ENCODE results near the gene ARID4B. TPM values are rescaled to one million over a fixed set of nuclear protein-coding genes. Genes with fewer than 3 reads are reported as not detected.

Gene ARID4B
- total and polyA plus RNA-seq, 2 donors (not counting 1 experiment from before 2014, with no cell fraction given), result 15.3 to 42.4 TPM

- H3K4me3 ChIP-seq (replicated peaks in 1 of 4; ENCODE audit: control extremely low read depth in 1 of 4, insufficient read depth in 1 of 4, low read depth in 3 of 4, low read length in 4 of 4), result peak overlapping the region; percentile 86 to 93 (median 88)
- H3K4me1 ChIP-seq (ENCODE audit: control insufficient read depth, extremely low read depth, insufficient read depth, low read length), result peaks cover 3% of the 10 kb centered on the region
- H3K4me2 ChIP-seq (ENCODE audit: extremely low read depth, insufficient read depth, low read length), result peak overlapping the region; percentile 49
- H3K9ac ChIP-seq (ENCODE audit: insufficient read depth, low read length), result peak overlapping the region; percentile 92
- TF ChIP-seq, protein P1, sequence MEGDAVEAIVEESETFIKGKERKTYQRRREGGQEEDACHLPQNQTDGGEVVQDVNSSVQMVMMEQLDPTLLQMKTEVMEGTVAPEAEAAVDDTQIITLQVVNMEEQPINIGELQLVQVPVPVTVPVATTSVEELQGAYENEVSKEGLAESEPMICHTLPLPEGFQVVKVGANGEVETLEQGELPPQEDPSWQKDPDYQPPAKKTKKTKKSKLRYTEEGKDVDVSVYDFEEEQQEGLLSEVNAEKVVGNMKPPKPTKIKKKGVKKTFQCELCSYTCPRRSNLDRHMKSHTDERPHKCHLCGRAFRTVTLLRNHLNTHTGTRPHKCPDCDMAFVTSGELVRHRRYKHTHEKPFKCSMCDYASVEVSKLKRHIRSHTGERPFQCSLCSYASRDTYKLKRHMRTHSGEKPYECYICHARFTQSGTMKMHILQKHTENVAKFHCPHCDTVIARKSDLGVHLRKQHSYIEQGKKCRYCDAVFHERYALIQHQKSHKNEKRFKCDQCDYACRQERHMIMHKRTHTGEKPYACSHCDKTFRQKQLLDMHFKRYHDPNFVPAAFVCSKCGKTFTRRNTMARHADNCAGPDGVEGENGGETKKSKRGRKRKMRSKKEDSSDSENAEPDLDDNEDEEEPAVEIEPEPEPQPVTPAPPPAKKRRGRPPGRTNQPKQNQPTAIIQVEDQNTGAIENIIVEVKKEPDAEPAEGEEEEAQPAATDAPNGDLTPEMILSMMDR (conservative IDR thresholded peaks at IDR 0.05 in 1 of 2, IDR thresholded peaks at IDR 0.05 in 1 of 2; ENCODE audit: low read depth in 1 of 2, low read length in 2 of 2), result no peak
- no peak for TF ChIP-seq EZH2 (IDR thresholded peaks at IDR 0.05; ENCODE audit: low read length, missing control alignments)
- H3K27ac ChIP-seq (ENCODE audit: insufficient read depth, low read length), result peak overlapping the region; percentile 83
- no peaks in the 10 kb centered on the region for H4K20me1 ChIP-seq (ENCODE audit: control insufficient read depth, extremely low read depth, insufficient read depth, low read length)
- peak in 1 of 2 donors; percentile 25 for DNase-seq (ENCODE audit: low read depth in 2 of 2)
- no peaks in the 10 kb centered on the region for H3K9me3 ChIP-seq (ENCODE audit: control insufficient read depth, insufficient read depth, low read depth, low read length)
- no peak overlapping the region for H2AFZ ChIP-seq (ENCODE audit: low read length)
- H3K36me3 ChIP-seq (ENCODE audit: control insufficient read depth, insufficient read depth, low read length), result no peaks in the 10 kb centered on the region
- H3K27me3 ChIP-seq (ENCODE audit: control insufficient read depth, insufficient read depth, low read length), result no peaks in the 10 kb centered on the region
- peaks cover 87% of the 10 kb centered on the region for H3K79me2 ChIP-seq (ENCODE audit: control insufficient read depth, insufficient read depth, low read length)
Measured at GRCh38 chr1:235326719-235327558, 1.0 kb downstream of the ARID4B start.

- Histone ChIP-seq H3K79me2 (ENCODE audit: control insufficient read depth, insufficient read depth, low read length) (peaks cover 86% of the 10 kb centered on the region), H2AFZ (ENCODE audit: low read length) (no peak overlapping the region), H3K27ac (ENCODE audit: insufficient read depth, low read length) (no peak overlapping the region), H3K9me3 (ENCODE audit: control insufficient read depth, insufficient read depth, low read depth, low read length) (no peaks in the 10 kb centered on the region), H3K4me2 (ENCODE audit: extremely low read depth, insufficient read depth, low read length) (peak overlapping the region; percentile 49), H4K20me1 (ENCODE audit: control insufficient read depth, extremely low read depth, insufficient read depth, low read length) (no peaks in the 10 kb centered on the region), H3K4me1 (ENCODE audit: control insufficient read depth, extremely low read depth, insufficient read depth, low read length) (peaks cover 3% of the 10 kb centered on the region), H3K4me3 (replicated peaks in 1 of 4; ENCODE audit: control extremely low read depth in 1 of 4, insufficient read depth in 1 of 4, low read depth in 3 of 4, low read length in 4 of 4) (peak overlapping the region; percentile 86 to 93 (median 88)), H3K9ac (ENCODE audit: insufficient read depth, low read length) (no peak overlapping the region), H3K27me3 (ENCODE audit: control insufficient read depth, insufficient read depth, low read length) (no peaks in the 10 kb centered on the region), H3K36me3 (ENCODE audit: control insufficient read depth, insufficient read depth, low read length) (no peaks in the 10 kb centered on the region)
- no peak for TF ChIP-seq EZH2 (IDR thresholded peaks at IDR 0.05; ENCODE audit: low read length, missing control alignments)
- TF ChIP-seq, protein P1 (conservative IDR thresholded peaks at IDR 0.05 in 1 of 2, IDR thresholded peaks at IDR 0.05 in 1 of 2; ENCODE audit: low read depth in 1 of 2, low read length in 2 of 2), result no peak
- DNase-seq (ENCODE audit: low read depth in 2 of 2), result no peak
Measured at GRCh38 chr1:235325854-235326253, 2.1 kb downstream of the ARID4B start.

- Histone ChIP-seq H3K36me3 (ENCODE audit: control insufficient read depth, insufficient read depth, low read length) (no peaks in the 10 kb centered on the region), H3K9ac (ENCODE audit: insufficient read depth, low read length) (no peak overlapping the region), H3K79me2 (ENCODE audit: control insufficient read depth, insufficient read depth, low read length) (peaks cover 87% of the 10 kb centered on the region), H3K4me1 (ENCODE audit: control insufficient read depth, extremely low read depth, insufficient read depth, low read length) (no peaks in the 10 kb centered on the region), H3K27me3 (ENCODE audit: control insufficient read depth, insufficient read depth, low read length) (no peaks in the 10 kb centered on the region), H3K9me3 (ENCODE audit: control insufficient read depth, insufficient read depth, low read depth, low read length) (no peaks in the 10 kb centered on the region), H3K4me2 (ENCODE audit: extremely low read depth, insufficient read depth, low read length) (peak overlapping the region; percentile 58), H4K20me1 (ENCODE audit: control insufficient read depth, extremely low read depth, insufficient read depth, low read length) (no peaks in the 10 kb centered on the region), H2AFZ (ENCODE audit: low read length) (no peak overlapping the region), H3K27ac (ENCODE audit: insufficient read depth, low read length) (no peak overlapping the region), H3K4me3 (replicated peaks in 1 of 4; ENCODE audit: control extremely low read depth in 1 of 4, insufficient read depth in 1 of 4, low read depth in 3 of 4, low read length in 4 of 4) (peak overlapping the region; percentile 86 to 93 (median 88))
- TF ChIP-seq, protein P1 (conservative IDR thresholded peaks at IDR 0.05 in 1 of 2, IDR thresholded peaks at IDR 0.05 in 1 of 2; ENCODE audit: low read depth in 1 of 2, low read length in 2 of 2), result no peak
- no peak for TF ChIP-seq EZH2 (IDR thresholded peaks at IDR 0.05; ENCODE audit: low read length, missing control alignments)
- no peak for DNase-seq (ENCODE audit: low read depth in 2 of 2)
Measured at GRCh38 chr1:235325139-235325538, 2.8 kb downstream of the ARID4B start.
